GM21576 (cell line): ENCODE data around the gene CSKMT.

Source experiments
- ATAC-seq: cut with Tn5 transposase; IDR thresholded peaks from one replicate; pipeline ENCODE4 v1.9.1; 2021; ENCODE audit warnings: mild to moderate bottlenecking, moderate library complexity; ENCODE audit not compliant: unreplicated experiment

CSKMT gene

DNA sequence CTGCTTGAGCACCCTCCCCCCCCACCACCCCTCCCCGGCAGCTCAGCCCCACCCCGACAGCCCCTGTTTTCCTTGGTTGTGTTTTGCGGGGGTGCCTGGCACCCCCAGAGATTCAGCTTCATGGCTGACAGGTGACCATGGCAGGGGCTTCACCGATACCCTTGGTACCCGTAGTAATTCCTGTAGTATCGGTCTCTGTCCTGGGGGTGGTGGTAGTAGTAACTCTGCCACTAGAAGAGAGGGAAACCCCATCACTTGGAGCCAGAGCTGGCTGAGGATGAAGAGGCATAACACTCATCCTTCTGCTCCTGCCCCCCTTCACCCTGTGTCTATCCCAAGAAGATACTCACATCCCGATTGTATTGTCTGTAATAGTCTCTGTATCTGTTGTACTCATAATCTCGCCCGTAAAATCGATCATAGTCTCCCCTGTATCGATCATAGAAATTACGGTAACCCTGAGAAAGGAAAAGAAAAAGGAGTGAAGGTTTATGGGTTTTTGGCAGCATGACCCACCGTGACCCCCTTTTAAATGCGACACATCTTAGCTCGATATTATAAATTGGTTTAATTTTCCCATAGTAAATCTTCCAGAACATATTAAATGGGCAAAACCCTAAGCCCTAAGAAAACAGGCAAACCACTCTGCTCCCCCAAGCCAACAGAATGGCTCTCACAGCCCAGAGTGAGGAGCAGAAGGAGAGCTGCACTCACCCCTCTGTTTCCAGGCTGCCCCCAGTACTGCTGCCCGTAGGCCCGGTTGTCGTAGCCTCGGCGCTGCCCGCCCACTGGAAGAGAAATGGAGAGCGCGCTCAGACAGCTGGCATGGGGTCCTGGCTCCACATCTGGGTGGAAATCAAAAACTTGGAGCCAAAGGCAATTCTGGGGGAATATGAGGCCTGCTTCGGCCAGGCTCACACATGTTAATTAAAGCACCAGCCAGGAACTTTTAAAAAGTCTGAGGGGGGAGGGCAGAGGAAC, 50.3 kb downstream of the CSKMT start:
- ATAC-seq: no peak

DNA sequence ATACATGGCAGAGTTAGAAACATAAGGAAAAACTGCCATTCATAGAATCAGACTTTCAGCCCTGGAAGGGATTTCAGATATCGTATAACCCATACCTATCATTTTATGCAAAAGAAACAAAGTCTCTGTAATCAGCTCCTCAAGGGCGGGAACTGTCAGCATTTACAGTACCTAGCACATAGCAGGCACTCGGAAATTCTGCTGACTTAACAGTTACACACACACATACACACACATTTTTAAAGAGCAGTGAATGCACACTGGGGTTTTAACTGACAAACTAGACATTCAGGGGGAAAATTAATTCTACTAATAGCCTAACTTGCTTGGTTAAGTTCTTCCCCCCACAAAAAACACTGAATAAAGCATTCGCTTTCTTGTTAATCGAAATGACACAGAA, 51.1 kb downstream of the CSKMT start:
- ATAC-seq: no peak

DNA sequence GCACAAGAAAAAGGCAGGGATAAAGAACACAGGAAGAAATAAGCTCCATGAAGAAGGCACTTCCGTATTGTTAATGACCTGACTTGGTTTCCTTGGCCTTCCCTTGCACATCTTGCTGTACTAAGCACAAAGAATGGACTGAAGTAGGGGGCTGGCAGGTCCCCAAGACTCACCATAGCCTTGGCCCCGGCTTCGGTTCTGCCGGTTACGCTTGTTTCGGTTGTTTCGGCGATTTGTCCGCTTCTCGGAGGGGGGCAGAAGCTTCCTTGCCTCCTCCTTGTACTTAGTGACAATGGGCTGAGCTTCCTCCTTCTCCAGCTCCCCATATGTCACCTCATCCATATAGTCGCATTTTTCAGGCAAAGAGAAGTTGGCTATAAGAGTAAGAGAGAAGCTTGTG, 51.7 kb downstream of the CSKMT start:
- ATAC-seq: no peak
